Duodenal mucosa (tissue), 2 donors: Measurements from ENCODE around the gene WFDC10A.
"Not testable (repeated sequence)": the region's sequence is repeated elsewhere in the genome, so short reads cannot be mapped to it uniquely, and the experiment has no call there.

Experiments used
- H3K27ac ChIP-seq: one replicate; pipeline ENCODE4 v1.7.0; 2013; ENCODE audit warnings: low read depth, low read length
- H3K27me3 ChIP-seq, 2 donors: one replicate each; pipeline ENCODE4 v1.7.0; 2013; ENCODE audit warnings: low read length in 2 of 2, control low read depth in 1 of 2; ENCODE audit not compliant: insufficient read depth in 2 of 2, control insufficient read depth in 1 of 2
- H3K36me3 ChIP-seq, 2 donors: one replicate each; pipeline ENCODE4 v1.7.0; 2013; ENCODE audit warnings: low read length in 2 of 2, control low read depth in 1 of 2; ENCODE audit not compliant: insufficient read depth in 2 of 2, control insufficient read depth in 1 of 2
- H3K4me1 ChIP-seq, 2 donors: one replicate each; pipeline ENCODE4 v1.7.0; 2013; ENCODE audit warnings: low read length in 2 of 2, control low read depth in 1 of 2; ENCODE audit not compliant: insufficient read depth in 2 of 2, control insufficient read depth in 1 of 2
- H3K4me3 ChIP-seq, 2 donors: one replicate each; pipeline ENCODE4 v1.7.0; 2013; ENCODE audit warnings: low read length in 2 of 2, low read depth in 1 of 2
- H3K9ac ChIP-seq, 2 donors: one replicate each; pipeline ENCODE4 v1.7.0; 2013; ENCODE audit warnings: low read length in 2 of 2, low read depth in 1 of 2
- H3K9me3 ChIP-seq, 2 donors: one replicate each; pipeline ENCODE4 v1.7.0; 2013; ENCODE audit warnings: low read length in 2 of 2, control low read depth in 1 of 2; ENCODE audit not compliant: control insufficient read depth in 1 of 2

The WFDC10A gene

DNA sequence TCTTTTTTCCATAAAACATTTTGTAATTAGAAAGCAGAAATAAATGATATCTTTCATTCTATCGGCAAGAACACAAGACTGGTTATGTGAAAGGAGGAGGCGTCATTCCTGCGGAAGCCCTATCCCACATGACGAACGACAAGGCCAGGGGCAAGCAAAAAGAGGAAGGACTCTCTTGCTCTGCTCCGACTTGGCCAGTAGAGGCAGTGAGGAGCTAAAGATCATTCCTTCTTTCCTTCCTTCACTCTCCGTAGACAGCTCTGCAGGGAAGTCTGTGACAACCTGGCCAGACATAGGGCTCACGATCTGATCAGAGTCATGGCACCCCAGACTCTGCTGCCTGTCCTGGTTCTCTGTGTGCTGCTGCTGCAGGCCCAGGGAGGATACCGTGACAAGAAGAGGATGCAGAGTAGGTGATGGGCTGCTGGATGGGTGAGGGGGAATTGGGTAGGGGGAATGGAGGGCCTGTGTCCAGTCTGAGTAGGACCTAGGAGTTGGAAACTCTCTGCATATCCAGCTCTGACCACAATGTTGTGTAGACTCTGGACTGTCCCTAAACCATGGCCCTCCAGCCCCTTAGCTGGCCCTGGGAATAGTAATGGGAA lies at the start of gene WFDC10A:
TSS of gene WFDC10A (plus strand) at position 244 of the 605 bp plus-strand sequence. CDS start at position 319, 75 bp downstream.
- no peaks in the 10 kb centered on the region for H3K9me3 ChIP-seq
- H3K36me3 ChIP-seq = no peaks in the 10 kb centered on the region
- no peak within 1 kb of the TSS for H3K27ac ChIP-seq
- no peaks in the 10 kb centered on the region for H3K4me1 ChIP-seq
- H3K4me3 ChIP-seq = no peak within 1 kb of the TSS
- no peak within 1 kb of the TSS for H3K9ac ChIP-seq
- H3K27me3 ChIP-seq = no peaks in the 10 kb centered on the region

DNA sequence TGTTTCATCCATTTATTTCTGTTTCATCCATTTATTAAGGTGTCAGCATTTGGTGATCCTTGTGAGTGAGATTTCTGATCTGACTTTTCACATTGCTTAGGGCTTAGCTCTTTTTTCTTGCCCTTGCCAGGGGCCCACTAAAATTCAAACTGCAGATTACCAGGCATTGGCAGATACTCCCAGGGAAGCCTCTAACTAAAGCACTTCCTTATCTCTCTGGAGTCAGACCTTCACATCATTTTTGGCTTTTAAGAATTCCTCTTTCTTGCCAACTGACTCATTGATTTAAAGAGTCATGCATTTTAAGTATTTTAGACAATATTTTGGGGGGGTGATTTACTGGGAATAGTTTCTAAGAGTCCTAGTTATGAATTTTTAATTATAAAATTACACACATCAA lies 47.8 kb upstream of the WFDC10A start:
- H3K27ac ChIP-seq = no peak overlapping the region
- H3K4me3 ChIP-seq = no peak overlapping the region
- H3K9ac ChIP-seq = no peak overlapping the region
- H3K4me1 ChIP-seq = peaks cover 0 to 4% of the 10 kb centered on the region in 2 donors
- H3K9me3 ChIP-seq = no peaks in the 10 kb centered on the region
- H3K27me3 ChIP-seq = no peaks in the 10 kb centered on the region
- H3K36me3 ChIP-seq = no peaks in the 10 kb centered on the region

DNA sequence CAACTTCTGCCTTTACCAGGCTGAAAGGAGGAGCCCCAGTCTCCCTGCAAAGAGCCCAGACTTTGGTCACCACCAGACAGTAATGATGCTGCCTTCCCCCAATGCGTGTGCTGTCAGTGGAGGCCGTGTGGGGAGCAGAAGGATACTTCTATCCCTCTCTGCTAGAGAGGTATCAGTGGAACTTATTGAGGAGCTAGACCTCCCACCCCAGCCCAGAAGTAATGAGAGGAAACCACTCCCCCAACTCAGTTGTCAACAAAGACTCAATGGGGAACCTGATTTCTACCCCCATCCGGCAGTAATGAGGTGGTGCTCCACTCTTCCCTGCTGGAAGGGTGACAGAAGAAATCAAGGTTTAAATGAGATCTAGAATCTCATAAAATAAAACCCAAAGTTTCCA lies 46.0 kb upstream of the WFDC10A start:
- H3K4me3 ChIP-seq = no peak overlapping the region
- no peaks in the 10 kb centered on the region for H3K9me3 ChIP-seq
- no peaks in the 10 kb centered on the region for H3K36me3 ChIP-seq
- H3K4me1 ChIP-seq = no peaks in the 10 kb centered on the region
- no peaks in the 10 kb centered on the region for H3K27me3 ChIP-seq
- H3K27ac ChIP-seq = no peak overlapping the region
- no peak overlapping the region for H3K9ac ChIP-seq

DNA sequence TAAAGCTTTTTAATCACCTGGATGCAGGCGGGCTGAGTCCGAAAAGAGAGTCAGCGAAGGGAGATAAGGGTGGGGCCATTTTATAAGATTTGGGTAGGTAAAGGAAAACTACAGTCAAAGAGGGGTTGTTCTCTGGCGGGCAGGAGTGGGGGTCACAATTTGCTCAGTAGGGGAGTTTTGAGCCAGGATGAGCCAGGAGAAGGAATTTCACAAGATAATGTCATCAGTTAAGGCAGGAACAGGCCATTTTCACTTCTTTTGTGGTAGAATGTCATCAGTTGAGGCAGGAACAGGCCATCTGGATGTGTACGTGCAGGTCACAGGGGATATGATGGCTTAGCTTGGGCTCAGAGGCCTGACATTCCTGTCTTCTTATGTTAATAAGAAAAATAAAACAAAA lies 45.2 kb upstream of the WFDC10A start:
- H3K4me3 ChIP-seq, H3K36me3 ChIP-seq, H3K4me1 ChIP-seq, H3K27me3 ChIP-seq, H3K9me3 ChIP-seq, H3K9ac ChIP-seq, H3K27ac ChIP-seq: not testable (repeated sequence)

DNA sequence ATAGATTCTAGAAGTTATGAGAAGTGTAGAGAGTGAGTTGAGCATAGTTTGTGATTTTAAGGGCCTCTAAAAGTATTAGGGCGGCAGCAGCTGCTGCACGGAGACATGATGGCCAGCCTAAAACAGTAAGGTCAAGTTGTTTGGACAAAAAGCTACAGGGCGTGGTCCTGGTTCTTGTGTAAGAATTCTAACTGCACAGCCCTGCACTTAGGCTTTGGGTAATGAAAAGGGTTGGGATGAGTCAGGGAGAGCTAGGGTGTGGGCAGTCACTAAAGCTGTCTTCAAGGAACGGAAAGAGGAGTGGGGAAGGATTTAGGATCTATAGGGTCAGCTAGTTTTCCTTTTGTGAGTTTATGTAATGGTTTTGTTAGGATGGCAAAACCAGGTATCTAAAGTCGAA lies 43.6 kb upstream of the WFDC10A start:
- H3K36me3 ChIP-seq, H3K27me3 ChIP-seq, H3K4me1 ChIP-seq, H3K9me3 ChIP-seq, H3K4me3 ChIP-seq, H3K9ac ChIP-seq, H3K27ac ChIP-seq: not testable (repeated sequence)

DNA sequence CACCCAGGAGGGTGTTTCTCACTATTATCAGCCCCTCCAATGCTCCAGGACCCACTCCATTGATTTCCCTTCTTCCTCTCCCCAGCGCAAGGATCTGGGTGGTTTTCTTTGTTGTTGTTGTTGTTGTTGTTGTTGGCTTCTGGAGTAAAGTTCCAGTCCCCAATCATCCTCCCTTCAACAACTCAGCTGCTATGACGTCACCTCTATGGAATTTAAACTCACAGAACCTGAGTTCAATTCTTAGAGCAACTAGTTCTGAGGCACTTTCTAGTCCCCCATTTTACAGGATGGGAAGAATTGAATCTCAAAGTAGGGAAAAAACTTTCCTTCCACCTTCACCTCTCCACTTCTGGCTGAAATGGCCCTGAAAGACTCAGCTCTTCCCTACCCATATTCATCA lies 40.7 kb upstream of the WFDC10A start:
- no peak overlapping the region for H3K27ac ChIP-seq
- no peak overlapping the region for H3K4me3 ChIP-seq
- H3K36me3 ChIP-seq = no peaks in the 10 kb centered on the region
- H3K4me1 ChIP-seq = no peaks in the 10 kb centered on the region
- H3K9me3 ChIP-seq = no peaks in the 10 kb centered on the region
- H3K9ac ChIP-seq = no peak overlapping the region
- no peaks in the 10 kb centered on the region for H3K27me3 ChIP-seq

DNA sequence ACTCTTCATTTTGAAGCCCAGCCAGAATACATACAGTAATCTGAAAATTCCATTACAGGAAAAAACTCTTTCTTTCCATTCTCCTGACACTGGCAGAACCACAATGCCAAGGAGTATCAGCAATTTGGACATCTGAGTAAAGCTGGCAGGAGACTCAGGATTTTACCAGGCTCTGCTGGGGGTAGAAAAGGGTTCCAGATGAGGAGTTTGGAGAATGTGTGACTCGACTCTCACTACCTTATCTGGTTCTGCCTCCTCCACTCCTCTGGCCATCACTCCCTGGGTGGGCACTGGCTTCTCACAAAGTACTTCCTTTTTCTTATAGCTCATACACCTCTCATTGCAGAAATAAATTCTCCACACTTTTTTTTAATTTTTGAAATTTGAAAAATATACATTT lies 39.8 kb upstream of the WFDC10A start:
- Histone ChIP-seq H3K9me3 (no peaks in the 10 kb centered on the region), H3K9ac (no peak overlapping the region), H3K4me3 (no peak overlapping the region), H3K27ac (no peak overlapping the region), H3K36me3 (no peaks in the 10 kb centered on the region), H3K27me3 (no peaks in the 10 kb centered on the region), H3K4me1 (no peaks in the 10 kb centered on the region)

DNA sequence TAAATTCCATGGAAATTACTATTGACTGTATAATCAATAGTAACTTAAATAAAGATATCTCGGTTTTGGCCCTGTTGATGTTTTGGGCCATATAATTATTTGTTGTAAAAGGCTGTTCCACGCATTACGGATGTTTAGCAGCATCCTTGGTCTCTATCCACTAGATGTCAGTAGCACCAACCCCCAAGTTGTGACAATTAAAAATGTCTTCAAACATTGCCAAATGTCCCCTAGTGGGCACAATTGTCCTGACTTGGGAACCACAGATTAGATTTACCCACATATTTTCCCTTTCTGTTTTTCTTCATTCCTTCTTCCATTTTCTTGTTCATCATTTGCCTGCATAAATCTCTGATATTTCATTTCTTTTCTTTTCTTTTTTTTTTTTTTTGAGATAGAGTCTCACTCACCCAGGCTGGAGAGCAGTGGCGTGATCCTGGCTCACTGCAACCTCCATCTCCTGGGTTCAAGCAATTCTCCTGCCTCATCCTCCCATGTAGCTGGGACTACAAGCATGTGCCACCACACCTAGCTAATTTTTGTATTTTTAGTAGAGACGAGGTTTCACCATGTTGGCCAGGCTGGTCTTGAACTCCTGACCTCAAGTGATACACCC lies 36.9 kb upstream of the WFDC10A start:
- Histone ChIP-seq H3K36me3 (no peaks in the 10 kb centered on the region), H3K4me3 (no peak overlapping the region), H3K27ac (no peak overlapping the region), H3K9me3 (no peaks in the 10 kb centered on the region), H3K4me1 (no peaks in the 10 kb centered on the region), H3K27me3 (no peaks in the 10 kb centered on the region), H3K9ac (no peak overlapping the region)

DNA sequence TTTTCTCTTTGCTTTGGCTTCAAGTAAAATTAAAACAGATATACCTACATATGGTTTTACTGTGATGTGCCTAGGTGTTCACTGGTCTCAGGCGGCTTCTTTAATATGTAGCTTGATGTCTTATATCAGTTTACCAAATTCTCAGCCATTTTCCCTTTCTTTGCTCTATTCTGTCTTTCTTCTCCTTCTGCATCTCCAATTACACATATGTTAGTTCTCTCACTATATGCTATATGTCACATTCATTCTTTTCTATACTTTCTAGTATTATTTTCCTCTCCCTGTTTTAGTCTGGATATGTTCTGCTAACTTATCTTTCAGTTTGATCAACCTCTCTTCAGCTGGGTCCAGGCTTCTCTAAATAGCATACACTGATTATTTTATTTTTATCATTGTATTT lies 36.0 kb upstream of the WFDC10A start:
- H3K27me3 ChIP-seq = no peaks in the 10 kb centered on the region
- no peaks in the 10 kb centered on the region for H3K36me3 ChIP-seq
- no peaks in the 10 kb centered on the region for H3K4me1 ChIP-seq
- no peak overlapping the region for H3K27ac ChIP-seq
- no peaks in the 10 kb centered on the region for H3K9me3 ChIP-seq
- no peak overlapping the region for H3K9ac ChIP-seq
- no peak overlapping the region for H3K4me3 ChIP-seq

DNA sequence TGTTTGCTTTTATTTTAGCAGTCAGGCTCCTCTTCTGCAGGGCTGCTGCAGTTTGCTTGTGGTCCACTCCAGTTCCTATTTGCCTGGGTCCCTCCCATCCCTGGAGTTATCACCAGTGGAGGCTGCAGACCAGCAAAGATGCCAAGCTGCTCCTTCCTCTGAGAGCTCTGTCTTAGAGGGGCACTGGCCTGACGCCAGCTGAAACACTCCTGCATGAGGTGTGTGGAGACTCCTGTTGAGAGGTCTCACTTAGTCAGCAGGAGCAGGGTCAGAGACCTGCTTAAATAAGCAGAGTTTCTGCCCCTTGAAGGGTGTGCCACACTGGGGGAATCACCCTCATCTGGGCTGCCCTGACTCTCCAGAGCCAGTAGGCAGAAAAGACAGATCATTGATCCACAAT lies 34.3 kb upstream of the WFDC10A start:
- Histone ChIP-seq H3K27ac (no peak overlapping the region), H3K4me1 (no peaks in the 10 kb centered on the region), H3K9me3 (no peaks in the 10 kb centered on the region), H3K9ac (no peak overlapping the region), H3K4me3 (no peak overlapping the region), H3K27me3 (no peaks in the 10 kb centered on the region), H3K36me3 (no peaks in the 10 kb centered on the region)
